Suppressor macrophage (primary cell): ENCODE data around the gene LAMTOR1.

Experiments used
- DNase-seq, 4 experiments: peaks; one replicate each; pipeline ENCODE4 v3.0.0-alpha.2; 2020 to 2022

Gene LAMTOR1

GRCh38 chr11:72080326-72081183 lies 22.5 kb downstream of the LAMTOR1 start, which contains the start of the genes LRRC51 and NUMA1:
Gene LRRC51 (plus strand): TSS chr11:72080850. CDS start chr11:72089084, 8,234 bp downstream.
Gene NUMA1 (minus strand): TSS chr11:72080542. CDS start chr11:72035943, 44,599 bp downstream.
- DNase-seq, result peak; percentile 100

DNA sequence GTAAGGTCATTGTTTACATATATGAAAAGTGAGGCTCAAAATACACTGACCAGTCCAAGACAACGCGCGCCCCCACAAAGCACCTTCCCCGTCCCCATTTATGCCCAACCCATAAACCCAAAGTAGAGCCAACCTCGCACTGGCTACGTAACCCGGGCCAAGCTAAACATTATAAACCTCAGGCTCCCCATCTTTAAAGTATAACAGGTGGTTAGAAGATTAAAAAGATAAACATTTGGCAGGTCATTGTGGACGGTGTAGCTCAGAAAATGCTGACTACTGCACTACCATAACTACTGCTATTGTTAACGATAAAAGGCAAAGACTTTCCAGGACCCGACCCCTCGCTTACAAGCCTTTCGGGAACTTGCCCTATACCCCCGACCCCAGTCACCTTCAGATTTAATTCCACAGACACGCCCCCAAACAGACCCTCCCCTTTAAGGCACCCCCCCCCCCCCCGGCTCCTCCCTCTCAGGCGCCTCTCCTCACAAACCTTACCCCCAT lies 23.2 kb downstream of the LAMTOR1 start:
- peak in 1 of 4 experiments; percentile 21 for DNase-seq

DNA sequence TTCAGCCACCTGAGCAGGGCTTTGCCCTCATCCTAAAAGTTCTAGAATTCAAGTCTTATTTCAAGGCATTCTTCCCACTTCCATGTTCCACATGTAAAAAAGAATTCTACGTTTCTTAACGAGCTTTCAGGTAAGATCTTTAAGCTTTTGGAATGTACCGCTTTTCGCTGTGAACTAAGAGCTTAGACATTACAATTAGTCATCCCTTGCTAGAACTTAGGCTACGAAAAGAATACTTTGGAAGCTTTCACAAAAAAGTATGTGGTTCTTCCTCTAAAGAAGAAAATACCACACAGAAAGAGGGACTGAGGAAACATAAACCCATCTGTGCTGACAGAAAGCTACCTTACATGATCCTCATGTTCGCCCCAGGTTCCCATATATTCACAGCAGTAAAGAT lies 24.6 kb downstream of the LAMTOR1 start:
- no peak for DNase-seq

GRCh38 chr11:72075756-72076155 lies 27.3 kb downstream of the LAMTOR1 start:
- no peak for DNase-seq

DNA sequence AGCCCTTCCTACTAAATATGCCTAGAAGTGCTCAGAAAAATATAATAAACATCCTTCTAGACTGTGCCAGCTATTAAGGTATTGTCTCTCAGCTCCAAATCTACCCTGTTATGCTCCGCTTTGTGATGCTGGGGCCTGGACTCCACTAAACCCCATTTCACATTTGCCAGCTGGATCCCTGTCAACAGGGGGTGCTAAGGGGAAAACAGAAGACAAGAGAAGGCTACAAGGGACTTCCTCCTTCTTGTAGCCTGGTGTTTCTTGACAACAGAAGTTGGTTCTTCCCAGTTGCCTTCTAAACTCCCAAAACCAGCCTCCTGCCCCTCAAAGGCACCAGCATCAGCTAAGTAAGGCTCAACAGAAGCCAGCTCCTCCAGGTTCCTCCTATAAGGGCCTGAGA lies 28.0 kb downstream of the LAMTOR1 start:
- peak; percentile 61 to 84 (median 78) for DNase-seq

GRCh38 chr11:72072348-72072747 lies 30.7 kb downstream of the LAMTOR1 start:
- DNase-seq, result peak; percentile 25 to 48 (median 38)

GRCh38 chr11:72070491-72070890 lies 32.6 kb downstream of the LAMTOR1 start:
- no peak for DNase-seq

DNA sequence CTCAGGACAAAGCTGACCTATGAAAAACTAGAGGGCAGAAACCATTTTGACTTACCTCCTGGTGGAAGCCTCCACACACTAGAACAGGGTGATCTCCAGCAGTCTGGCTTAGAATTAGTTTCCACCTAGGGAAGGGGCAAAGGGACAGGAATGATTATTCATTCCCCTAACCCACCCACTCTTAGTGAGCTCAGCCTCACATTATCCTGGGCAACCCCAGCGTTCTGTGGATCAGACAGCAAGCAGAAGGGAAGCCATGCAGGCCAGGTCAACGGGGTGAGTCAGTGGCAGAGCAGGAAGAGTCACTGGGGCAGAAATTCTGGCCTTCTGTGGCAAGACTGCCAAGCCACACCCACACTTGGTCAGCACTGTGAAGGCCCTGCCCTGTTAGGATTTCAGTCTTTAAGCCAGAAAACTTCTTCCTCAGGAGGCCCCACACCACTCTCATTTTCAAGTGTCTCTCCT lies 33.3 kb downstream of the LAMTOR1 start:
- peak; percentile 91 to 98 (median 95) for DNase-seq

- peak; percentile 47 to 78 (median 73) for DNase-seq
Observed at GRCh38 chr11:72069200-72069599, 33.9 kb downstream of the LAMTOR1 start.

DNA sequence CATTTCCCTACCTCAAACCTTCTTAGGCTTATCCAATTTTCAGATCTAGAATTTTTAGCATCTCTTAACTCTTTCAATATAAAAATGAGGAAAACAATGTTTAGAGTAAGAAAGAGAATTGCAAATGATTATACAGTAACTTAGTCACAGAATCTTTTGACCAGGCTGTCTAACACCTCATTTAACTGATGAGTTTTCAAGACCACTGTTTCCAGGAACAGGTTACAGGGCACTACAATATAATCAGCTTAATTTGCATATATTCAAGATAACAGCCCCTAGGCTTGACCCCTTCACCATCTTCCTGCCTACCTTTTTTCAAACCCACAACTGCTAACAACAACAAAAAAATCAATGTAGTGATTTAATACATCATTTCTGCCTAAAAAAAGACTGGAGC lies 35.4 kb downstream of the LAMTOR1 start:
- no peak for DNase-seq

DNA sequence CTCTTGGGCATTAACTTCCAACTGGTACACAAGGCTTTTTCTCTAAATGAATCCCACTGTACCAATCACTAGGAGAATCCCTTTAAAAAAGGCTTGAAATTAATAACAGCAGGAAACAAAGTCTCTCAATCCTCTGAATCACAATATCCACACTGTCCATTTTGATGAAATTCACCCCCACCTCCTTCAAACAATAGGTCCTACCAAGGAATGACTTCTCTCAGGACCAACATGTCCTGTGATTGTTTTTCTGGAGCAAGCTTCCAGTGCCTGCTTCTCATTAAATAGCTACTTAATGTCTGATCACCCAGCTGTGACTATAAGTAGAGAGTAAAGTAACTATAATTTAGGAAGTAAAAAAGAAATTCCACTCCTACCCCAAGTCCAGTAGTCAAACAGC lies 35.8 kb downstream of the LAMTOR1 start:
- no peak for DNase-seq

- no peak for DNase-seq
Observed at GRCh38 chr11:72066855-72067254, 36.2 kb downstream of the LAMTOR1 start.

GRCh38 chr11:72061739-72062396 lies 41.2 kb downstream of the LAMTOR1 start:
- peak in 1 of 4 experiments; percentile 28 for DNase-seq

DNA sequence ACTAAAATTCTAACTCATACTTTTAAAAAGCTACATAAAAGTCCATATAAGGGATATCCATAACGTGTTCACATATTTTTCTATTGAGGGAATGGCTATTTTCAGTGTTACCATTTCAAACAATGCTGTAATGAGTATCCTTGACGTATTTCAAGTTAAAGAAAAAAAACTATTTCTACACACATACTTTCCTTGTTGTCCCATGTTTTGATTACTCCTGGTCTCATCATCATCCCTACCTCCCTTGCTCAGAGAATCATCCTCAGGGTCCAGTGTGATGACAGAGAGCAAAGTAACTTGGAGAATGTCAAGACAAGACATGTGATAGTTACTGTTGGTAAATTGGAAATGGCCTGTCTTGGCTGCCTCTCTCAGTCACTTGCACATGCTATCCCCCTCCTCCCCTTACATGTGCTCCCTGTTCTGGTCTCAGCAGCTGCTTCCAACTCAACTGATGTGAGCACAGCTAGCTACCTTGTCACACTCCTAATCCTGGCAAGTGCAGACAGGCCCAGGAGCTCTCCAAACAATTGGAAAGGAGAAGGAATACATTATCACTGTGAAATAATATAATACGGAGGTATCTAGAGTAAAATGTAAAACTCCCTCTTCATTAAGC lies 44.6 kb downstream of the LAMTOR1 start:
- no peak for DNase-seq

DNA sequence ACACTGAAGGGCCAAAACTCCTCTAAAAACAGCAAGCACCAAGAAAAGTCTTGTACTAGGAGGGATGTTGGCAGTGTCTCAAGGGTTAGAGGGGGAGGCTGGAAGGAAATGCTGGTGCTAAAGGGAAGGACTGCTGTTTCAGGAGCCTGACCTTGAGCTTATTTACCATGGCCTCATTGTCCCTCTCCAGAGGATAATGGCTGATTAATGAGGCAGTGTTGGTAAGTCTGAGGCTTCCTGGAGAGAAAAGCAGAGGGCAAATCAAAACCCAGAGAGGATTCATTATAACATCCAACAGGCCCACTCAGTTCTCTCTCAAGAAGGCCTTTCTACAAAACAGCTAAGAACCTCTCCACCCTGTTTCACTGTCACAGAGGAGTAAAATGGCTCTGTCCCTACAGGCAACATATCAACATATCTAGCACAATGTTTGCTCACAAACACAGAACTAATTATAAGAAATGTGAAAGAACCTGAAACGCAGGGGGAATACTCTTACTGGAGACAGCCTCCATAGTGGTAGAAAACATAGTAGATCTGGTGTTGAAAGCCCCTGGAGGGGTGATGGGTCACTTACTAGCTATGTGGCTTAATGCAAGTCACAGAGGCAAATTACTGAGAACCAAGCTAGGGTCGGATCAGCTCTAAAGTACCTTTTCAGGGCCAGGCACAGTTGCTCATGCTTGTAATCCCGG lies 54.2 kb downstream of the LAMTOR1 start:
- DNase-seq, result no peak
